Measurements from ENCODE around the gene SLC52A3. TPM values are rescaled to one million over a fixed set of nuclear protein-coding genes. Genes with fewer than 3 reads are reported as not detected.

SLC52A3 gene
- polyA plus RNA-seq, 1 experiment = not detected

DNA sequence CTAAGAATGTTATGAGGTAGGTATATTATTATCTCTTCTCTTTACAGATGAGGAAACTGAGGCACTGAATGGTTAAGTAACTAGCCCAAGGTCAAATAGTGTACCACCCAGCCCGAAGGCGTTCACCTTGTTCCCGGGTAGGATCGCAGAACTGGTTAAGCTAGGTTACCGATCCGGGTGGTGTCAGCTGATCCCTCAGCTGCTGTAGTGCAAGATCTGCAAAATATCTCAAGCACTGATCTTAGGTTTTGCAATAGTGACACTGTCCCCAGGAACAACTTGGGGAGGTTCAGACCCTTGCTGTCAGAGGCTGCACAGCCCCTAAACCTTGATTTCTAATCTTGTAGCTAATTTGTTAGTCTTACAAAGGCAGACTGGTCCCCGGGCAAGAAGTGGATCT is 28.1 kb downstream of the SLC52A3 start:
- Histone ChIP-seq H3K4me3 (ENCODE audit: low read depth, low read length) (no peak overlapping the region), H3K36me3 (ENCODE audit: control insufficient read depth, insufficient read depth, low read length) (no peaks in the 10 kb centered on the region), H3K27me3 (ENCODE audit: control insufficient read depth, insufficient read depth, low read length) (no peaks in the 10 kb centered on the region; the same call in 1 of the 2 replicates)
- no peak for DNase-seq (ENCODE audit: low read depth)
- CTCF ChIA-PET = interaction anchor here (1.1 to 4.5 kb wide), 11 partner anchors 9 to 385 kb away, joined by 3 to 80 read pairs (median 11); no protein-coding TSS in a partner anchor
- TF ChIP-seq, protein P1, sequence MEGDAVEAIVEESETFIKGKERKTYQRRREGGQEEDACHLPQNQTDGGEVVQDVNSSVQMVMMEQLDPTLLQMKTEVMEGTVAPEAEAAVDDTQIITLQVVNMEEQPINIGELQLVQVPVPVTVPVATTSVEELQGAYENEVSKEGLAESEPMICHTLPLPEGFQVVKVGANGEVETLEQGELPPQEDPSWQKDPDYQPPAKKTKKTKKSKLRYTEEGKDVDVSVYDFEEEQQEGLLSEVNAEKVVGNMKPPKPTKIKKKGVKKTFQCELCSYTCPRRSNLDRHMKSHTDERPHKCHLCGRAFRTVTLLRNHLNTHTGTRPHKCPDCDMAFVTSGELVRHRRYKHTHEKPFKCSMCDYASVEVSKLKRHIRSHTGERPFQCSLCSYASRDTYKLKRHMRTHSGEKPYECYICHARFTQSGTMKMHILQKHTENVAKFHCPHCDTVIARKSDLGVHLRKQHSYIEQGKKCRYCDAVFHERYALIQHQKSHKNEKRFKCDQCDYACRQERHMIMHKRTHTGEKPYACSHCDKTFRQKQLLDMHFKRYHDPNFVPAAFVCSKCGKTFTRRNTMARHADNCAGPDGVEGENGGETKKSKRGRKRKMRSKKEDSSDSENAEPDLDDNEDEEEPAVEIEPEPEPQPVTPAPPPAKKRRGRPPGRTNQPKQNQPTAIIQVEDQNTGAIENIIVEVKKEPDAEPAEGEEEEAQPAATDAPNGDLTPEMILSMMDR (IDR thresholded peaks at IDR 0.05; ENCODE audit: insufficient read depth, low read depth, low read length) = no peak
- POLR2A ChIA-PET = no interaction called here

DNA sequence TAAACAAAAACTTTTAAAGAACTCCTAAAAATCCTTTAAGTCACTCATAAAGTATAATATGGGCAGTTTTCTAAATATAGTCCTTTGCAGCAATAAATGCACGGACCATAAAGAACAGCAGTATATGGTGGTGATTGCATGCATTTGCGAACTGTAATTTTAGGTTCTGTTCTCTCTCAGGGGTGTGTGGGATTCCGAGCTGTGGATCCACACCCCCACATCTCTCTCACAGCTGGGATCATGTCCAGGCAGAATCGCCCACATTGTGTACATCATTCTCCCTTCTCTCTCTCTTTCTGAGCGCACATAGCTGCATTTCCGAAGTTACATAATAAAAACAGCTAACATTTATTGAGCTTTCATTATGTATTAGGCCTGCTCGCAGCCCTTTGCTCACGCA is 28.6 kb downstream of the SLC52A3 start:
- no peak for DNase-seq (ENCODE audit: low read depth)
- no peak overlapping the region for H3K4me3 ChIP-seq (ENCODE audit: low read depth, low read length)
- TF ChIP-seq, protein P1 (IDR thresholded peaks at IDR 0.05; ENCODE audit: insufficient read depth, low read depth, low read length) = no peak
- no peaks in the 10 kb centered on the region; the same call in 1 of the 2 replicates for H3K27me3 ChIP-seq (ENCODE audit: control insufficient read depth, insufficient read depth, low read length)
- ChIA-PET POLR2A (no interaction called here), CTCF (interaction anchor here (0.7 to 4.5 kb wide), 29 partner anchors 9 to 477 kb away, joined by 3 to 80 read pairs (median 4); partner anchors contain the start of gene SRXN1)
- H3K36me3 ChIP-seq (ENCODE audit: control insufficient read depth, insufficient read depth, low read length) = no peaks in the 10 kb centered on the region

DNA sequence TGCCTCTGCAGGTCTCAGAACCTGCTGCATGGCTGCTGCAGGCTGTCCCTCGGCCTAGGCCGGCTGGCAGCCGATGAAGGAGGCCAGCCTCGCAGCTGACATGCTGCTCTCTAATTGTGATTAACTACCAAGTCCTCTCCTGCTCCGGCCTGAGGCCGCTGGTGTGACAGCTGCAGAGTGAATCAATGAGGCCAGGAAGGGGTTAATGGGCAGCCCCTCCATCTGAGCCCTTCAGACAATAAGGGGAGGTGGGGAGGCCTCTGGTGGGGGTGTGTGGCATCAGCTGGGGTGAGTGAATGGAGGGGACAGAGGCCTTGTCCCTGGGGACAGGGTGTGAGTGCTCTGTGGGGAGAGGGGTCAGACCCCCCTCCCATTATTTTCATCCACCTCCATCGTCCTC is 34.4 kb downstream of the SLC52A3 start:
- H3K27me3 ChIP-seq (ENCODE audit: control insufficient read depth, insufficient read depth, low read length) = peaks cover 4% of the 10 kb centered on the region
- no peaks in the 10 kb centered on the region for H3K36me3 ChIP-seq (ENCODE audit: control insufficient read depth, insufficient read depth, low read length)
- H3K4me3 ChIP-seq (ENCODE audit: low read depth, low read length) = no peak overlapping the region
- POLR2A ChIA-PET = no interaction called here
- no peak for DNase-seq (ENCODE audit: low read depth)
- CTCF ChIA-PET = interaction anchor here (2.5 kb wide), 1 partner anchor 171 kb away, joined by 8 read pairs; no protein-coding TSS in a partner anchor
- TF ChIP-seq, protein P1 (IDR thresholded peaks at IDR 0.05; ENCODE audit: insufficient read depth, low read depth, low read length) = no peak

DNA sequence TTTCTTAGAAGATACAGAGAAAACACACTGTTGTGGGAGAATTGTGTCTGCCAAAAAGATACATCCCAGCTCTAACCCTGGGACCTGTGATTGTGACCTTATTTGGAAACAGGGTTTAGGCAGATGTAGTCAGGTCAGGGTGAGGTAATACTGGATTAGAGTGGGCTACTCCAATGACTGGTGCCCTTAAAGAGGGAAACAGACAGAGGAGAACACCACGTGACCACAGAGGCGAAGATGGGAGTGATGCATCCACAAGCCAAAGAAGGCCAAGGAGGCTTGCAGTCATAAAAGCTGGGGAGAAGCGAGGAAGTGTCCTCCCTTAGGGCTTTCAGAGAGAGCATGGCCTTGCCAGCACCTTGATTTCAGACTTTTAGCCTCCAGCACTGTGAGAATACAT is 35.6 kb downstream of the SLC52A3 start:
- TF ChIP-seq, protein P1 (IDR thresholded peaks at IDR 0.05; ENCODE audit: insufficient read depth, low read depth, low read length) = no peak
- ChIA-PET CTCF (interaction anchor here (1.3 to 2.5 kb wide), 2 partner anchors 87 to 170 kb away, joined by 4 to 8 read pairs; no protein-coding TSS in a partner anchor), POLR2A (no interaction called here)
- no peak for DNase-seq (ENCODE audit: low read depth)
- Histone ChIP-seq H3K36me3 (ENCODE audit: control insufficient read depth, insufficient read depth, low read length) (no peaks in the 10 kb centered on the region), H3K27me3 (ENCODE audit: control insufficient read depth, insufficient read depth, low read length) (peaks cover 8% of the 10 kb centered on the region), H3K4me3 (ENCODE audit: low read depth, low read length) (no peak overlapping the region)

DNA sequence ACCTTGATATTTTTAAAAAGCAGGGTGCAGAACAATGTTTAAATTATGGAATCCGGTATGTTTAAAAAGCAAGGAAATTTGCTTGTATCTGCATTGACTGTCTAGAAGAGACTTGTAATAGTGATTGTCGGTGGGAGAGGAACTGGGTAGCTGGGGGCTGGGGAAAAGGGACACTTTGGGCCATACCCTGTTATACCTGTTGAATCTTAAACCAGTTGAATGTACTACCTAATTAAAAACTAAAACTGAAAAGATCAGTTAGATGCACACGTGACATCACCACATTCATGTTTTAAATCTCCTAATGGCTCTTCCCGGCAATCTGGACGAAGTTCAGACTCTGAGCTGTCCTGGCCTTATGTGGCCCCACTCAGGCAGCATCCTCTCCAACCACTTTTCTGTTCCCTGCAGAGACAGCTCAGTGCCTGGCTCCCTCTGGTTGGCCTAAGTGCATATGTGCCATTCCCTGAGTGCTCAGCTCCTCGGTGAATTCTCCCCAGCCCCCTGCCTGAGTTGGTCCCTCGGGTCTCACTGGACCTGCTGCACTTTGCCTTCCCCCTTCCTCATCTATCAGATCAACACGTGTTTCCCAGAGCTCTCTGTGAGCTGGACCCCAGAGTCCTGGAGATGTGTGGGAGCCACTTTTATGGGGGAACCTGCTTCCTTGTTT is 36.3 kb downstream of the SLC52A3 start:
- Histone ChIP-seq H3K36me3 (ENCODE audit: control insufficient read depth, insufficient read depth, low read length) (no peaks in the 10 kb centered on the region), H3K27me3 (ENCODE audit: control insufficient read depth, insufficient read depth, low read length) (peaks cover 10% of the 10 kb centered on the region), H3K4me3 (ENCODE audit: low read depth, low read length) (no peak overlapping the region)
- POLR2A ChIA-PET = no interaction called here
- TF ChIP-seq, protein P1 (IDR thresholded peaks at IDR 0.05; ENCODE audit: insufficient read depth, low read depth, low read length) = no peak
- CTCF ChIA-PET = interaction anchor here (1.0 to 2.5 kb wide), 3 partner anchors 87 to 170 kb away, joined by 3 to 8 read pairs (median 4); no protein-coding TSS in a partner anchor
- no peak for DNase-seq (ENCODE audit: low read depth)
